Liver (tissue), 3 donors: ENCODE results near the gene POU3F3.

ENCODE experiments used
- ATF3 ChIP-seq: IDR thresholded peaks from 2 replicates; pipeline ENCODE4 v1.6.1; 2016; ENCODE audit warnings: antibody characterized with exemption
- FOXA1 ChIP-seq: IDR thresholded peaks from 2 replicates; pipeline ENCODE4 v1.6.1; 2016; ENCODE audit warnings: antibody characterized with exemption
- HNF4A ChIP-seq, 2 donors: conservative IDR thresholded peaks; 2 replicates each; pipeline ENCODE4 v1.6.1; 2016; ENCODE audit warnings: antibody characterized with exemption in 2 of 2, mild to moderate bottlenecking in 2 of 2
- RAD21 ChIP-seq, 2 donors: IDR thresholded peaks; 2 replicates each; pipeline ENCODE4 v1.6.1; 2016; ENCODE audit warnings: antibody characterized with exemption in 2 of 2, mild to moderate bottlenecking in 2 of 2
- SP1 ChIP-seq: IDR thresholded peaks from 2 replicates; pipeline ENCODE4 v1.6.1; 2018; ENCODE audit warnings: antibody characterized with exemption, mild to moderate bottlenecking
- TAF1 ChIP-seq: conservative IDR thresholded peaks from 2 replicates; pipeline ENCODE4 v1.6.1; 2016; ENCODE audit warnings: antibody characterized with exemption, mild to moderate bottlenecking
- YY1 ChIP-seq: IDR thresholded peaks from 2 replicates; pipeline ENCODE4 v1.6.1; 2016; ENCODE audit warnings: antibody characterized with exemption, mild to moderate bottlenecking
- TF ChIP-seq, protein P1 (sequence below): fragments of 150-350 bp; IDR thresholded peaks from 2 replicates; pipeline ENCODE4 v1.5.1; 2017; ENCODE audit warnings: improper control_type of control experiment, low read depth, low read length; ENCODE audit not compliant: missing input control
- TF ChIP-seq, protein P2 (sequence below): IDR thresholded peaks from 2 replicates; pipeline ENCODE4 v1.6.1; 2016; ENCODE audit warnings: antibody characterized with exemption
- donor health status: healthy.
- donor health status: healthy.

GRCh38 chr2:104847586-104848160, 6.2 kb upstream of the POU3F3 start:
- no peak for TF ChIP-seq TAF1
- TF ChIP-seq, protein P1, sequence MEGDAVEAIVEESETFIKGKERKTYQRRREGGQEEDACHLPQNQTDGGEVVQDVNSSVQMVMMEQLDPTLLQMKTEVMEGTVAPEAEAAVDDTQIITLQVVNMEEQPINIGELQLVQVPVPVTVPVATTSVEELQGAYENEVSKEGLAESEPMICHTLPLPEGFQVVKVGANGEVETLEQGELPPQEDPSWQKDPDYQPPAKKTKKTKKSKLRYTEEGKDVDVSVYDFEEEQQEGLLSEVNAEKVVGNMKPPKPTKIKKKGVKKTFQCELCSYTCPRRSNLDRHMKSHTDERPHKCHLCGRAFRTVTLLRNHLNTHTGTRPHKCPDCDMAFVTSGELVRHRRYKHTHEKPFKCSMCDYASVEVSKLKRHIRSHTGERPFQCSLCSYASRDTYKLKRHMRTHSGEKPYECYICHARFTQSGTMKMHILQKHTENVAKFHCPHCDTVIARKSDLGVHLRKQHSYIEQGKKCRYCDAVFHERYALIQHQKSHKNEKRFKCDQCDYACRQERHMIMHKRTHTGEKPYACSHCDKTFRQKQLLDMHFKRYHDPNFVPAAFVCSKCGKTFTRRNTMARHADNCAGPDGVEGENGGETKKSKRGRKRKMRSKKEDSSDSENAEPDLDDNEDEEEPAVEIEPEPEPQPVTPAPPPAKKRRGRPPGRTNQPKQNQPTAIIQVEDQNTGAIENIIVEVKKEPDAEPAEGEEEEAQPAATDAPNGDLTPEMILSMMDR, result no peak
- no peak for TF ChIP-seq RAD21 (IDR thresholded peaks at IDR 0.05)
- TF ChIP-seq ATF3, result no peak
- TF ChIP-seq SP1, result no peak
- TF ChIP-seq YY1, result no peak
- no peak for TF ChIP-seq HNF4A (conservative IDR thresholded peaks at IDR 0.05)
- no peak for TF ChIP-seq FOXA1
- TF ChIP-seq, protein P2, sequence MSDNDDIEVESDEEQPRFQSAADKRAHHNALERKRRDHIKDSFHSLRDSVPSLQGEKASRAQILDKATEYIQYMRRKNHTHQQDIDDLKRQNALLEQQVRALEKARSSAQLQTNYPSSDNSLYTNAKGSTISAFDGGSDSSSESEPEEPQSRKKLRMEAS, result no peak
